Measurements from ENCODE around the gene METTL21A. TPM values are rescaled to one million over a fixed set of nuclear protein-coding genes. Genes with fewer than 3 reads are reported as not detected.

METTL21A gene
- total and polyA plus RNA-seq, 11 donors, result 10.2 to 27.6 (median 14.6) TPM

GRCh38 chr2:207617011-207617671 lies 8.1 kb downstream of the METTL21A start:
- peaks cover 0 to 16% (median 0%) of the 10 kb centered on the region in 12 donors for H3K4me1 ChIP-seq
- no peaks in the 10 kb centered on the region for H3K27me3 ChIP-seq
- H3K36me3 ChIP-seq, result peaks cover 0 to 67% (median 47%) of the 10 kb centered on the region in 9 donors
- H3K27ac ChIP-seq, result peak overlapping the region in 1 of 12 donors; percentile 43
- no peak for DNase-seq
- H3K9me3 ChIP-seq, result no peaks in the 10 kb centered on the region
- TF ChIP-seq POLR2A (IDR thresholded peaks at IDR 0.05) (no peak), CTCF (IDR thresholded peaks at IDR 0.05) (no peak)
- no peak overlapping the region for H3K4me3 ChIP-seq
- ATAC-seq, result peak in 1 of 4 donors; percentile 13
- 72 to 75% (median 74%) methylated on average over 6 of the region's 6 CpGs for WGBS, 4 donors
- intact Hi-C loops (cut with DNase I), result no loop called here

GRCh38 chr2:207616185-207616584 lies 9.0 kb downstream of the METTL21A start:
- Histone ChIP-seq H3K4me3 (no peak overlapping the region), H3K9me3 (no peaks in the 10 kb centered on the region), H3K27ac (peak overlapping the region in 1 of 12 donors; percentile 43), H3K36me3 (peaks cover 0 to 59% (median 41%) of the 10 kb centered on the region in 9 donors), H3K4me1 (peaks cover 0 to 15% (median 0%) of the 10 kb centered on the region in 12 donors), H3K27me3 (no peaks in the 10 kb centered on the region)
- TF ChIP-seq CTCF (IDR thresholded peaks at IDR 0.05) (no peak), POLR2A (IDR thresholded peaks at IDR 0.05) (no peak)
- intact Hi-C loops (cut with DNase I), result no loop called here
- no peak for ATAC-seq
- DNase-seq, result no peak
- WGBS, 4 donors, result 86 to 91% (median 89%) methylated on average over 4 of the region's 4 CpGs

- ATAC-seq (no peak), DNase-seq (no peak)
- Histone ChIP-seq H3K4me3 (no peak overlapping the region), H3K9me3 (no peaks in the 10 kb centered on the region), H3K27me3 (no peaks in the 10 kb centered on the region), H3K27ac (no peak overlapping the region), H3K36me3 (peaks cover 0 to 46% (median 29%) of the 10 kb centered on the region in 9 donors), H3K4me1 (peaks cover 0 to 6% (median 0%) of the 10 kb centered on the region in 12 donors)
- TF ChIP-seq POLR2A (IDR thresholded peaks at IDR 0.05) (no peak), CTCF (IDR thresholded peaks at IDR 0.05) (no peak)
- intact Hi-C loops (cut with DNase I), result no loop called here
- WGBS, 4 donors, result 87 to 90% (median 89%) methylated on average over 2 of the region's 2 CpGs
These were observed 10.4 kb downstream of the METTL21A start for GRCh38 chr2:207614824-207615223.

GRCh38 chr2:207612714-207613113 lies 12.5 kb downstream of the METTL21A start:
- TF ChIP-seq POLR2A (IDR thresholded peaks at IDR 0.05) (no peak), CTCF (IDR thresholded peaks at IDR 0.05) (no peak)
- Histone ChIP-seq H3K4me1 (peaks cover 0 to 6% (median 0%) of the 10 kb centered on the region in 12 donors), H3K4me3 (no peak overlapping the region), H3K36me3 (peaks cover 0 to 30% (median 7%) of the 10 kb centered on the region in 9 donors), H3K27me3 (no peaks in the 10 kb centered on the region), H3K27ac (no peak overlapping the region), H3K9me3 (no peaks in the 10 kb centered on the region)
- intact Hi-C loops (cut with DNase I), result no loop called here
- no peak for ATAC-seq
- WGBS, 4 donors, result 82 to 88% (median 84%) methylated on average over 4 of the region's 4 CpGs
- DNase-seq, result no peak

Measured in heart left ventricle (tissue), 16 donors.